ENCODE results near the gene AGPAT4.
"Not testable (repeated sequence)": the region's sequence is repeated elsewhere in the genome, so short reads cannot be mapped to it uniquely, and the experiment has no call there.

Gene AGPAT4

DNA sequence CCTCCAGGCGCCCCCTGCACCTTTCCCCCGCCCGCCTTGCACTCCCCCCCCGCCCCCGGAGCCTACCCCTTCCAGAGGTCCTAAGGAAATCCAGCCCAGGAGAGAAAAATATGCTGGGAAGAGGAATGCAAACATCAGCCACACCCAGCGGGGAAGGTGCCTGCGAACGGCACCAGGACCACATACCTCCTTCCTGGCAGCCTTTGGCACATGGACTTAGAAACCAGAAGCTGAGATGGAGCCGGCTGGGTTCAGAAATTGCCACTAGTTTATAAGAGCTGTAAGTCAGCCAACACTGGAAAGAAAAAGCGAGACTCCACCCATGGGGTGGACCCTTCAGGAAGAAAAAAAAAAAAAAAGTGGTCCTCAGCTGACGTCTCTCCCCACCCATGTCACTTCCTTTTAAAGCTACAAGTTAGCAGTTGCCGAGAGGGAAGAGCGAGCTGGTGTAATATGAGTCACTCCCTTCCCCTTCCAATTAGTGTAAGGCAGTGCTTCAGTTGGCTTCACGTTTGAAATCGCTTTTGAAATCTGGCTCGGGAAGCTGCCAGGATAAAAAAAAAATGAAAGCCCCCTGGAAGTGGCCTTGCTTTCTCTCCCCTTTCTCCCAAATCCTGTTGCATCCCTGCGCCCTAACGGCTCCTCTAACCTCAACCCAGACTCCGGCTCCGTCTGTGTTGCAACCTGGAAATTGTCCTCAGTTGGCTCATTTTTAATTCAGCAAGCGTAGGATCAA lies at the start of gene AGPAT4:
Gene AGPAT4, minus strand, starts transcription at position 310 of the 736 bp plus-strand sequence. CDS start 41,848 bp downstream, outside the sequence.
- peak; percentile 52 for DNase-seq (ENCODE audit: low read depth)

GRCh38 chr6:161319231-161319630 lies 45.4 kb upstream of the AGPAT4 start:
- DNase-seq (ENCODE audit: low read depth): no peak

- DNase-seq (ENCODE audit: low read depth): no peak
These were observed 44.6 kb upstream of the AGPAT4 start for GRCh38 chr6:161318456-161318855.

DNA sequence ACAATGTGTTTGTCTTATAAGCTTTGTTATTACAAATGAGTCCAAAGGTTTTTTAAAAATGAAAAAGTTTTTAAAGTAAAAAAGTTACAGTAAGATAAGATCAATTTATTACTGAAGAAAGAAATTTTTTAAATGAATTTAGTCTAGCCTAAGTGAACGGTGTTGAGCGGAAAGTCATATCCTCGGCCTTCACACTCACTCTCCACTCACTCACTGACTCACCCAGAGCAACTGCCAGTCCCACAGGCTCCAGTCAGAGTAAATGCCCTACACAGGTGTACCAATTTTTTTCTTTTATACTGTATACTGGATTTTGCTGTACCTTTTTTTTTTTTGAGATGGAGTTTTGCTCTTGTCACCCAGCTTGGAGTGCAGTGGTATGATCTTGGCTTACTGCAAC lies 42.7 kb upstream of the AGPAT4 start:
- no peak for DNase-seq (ENCODE audit: low read depth)

- DNase-seq (ENCODE audit: low read depth): not testable (repeated sequence)
These were observed 41.5 kb upstream of the AGPAT4 start for GRCh38 chr6:161315246-161315917.

DNA sequence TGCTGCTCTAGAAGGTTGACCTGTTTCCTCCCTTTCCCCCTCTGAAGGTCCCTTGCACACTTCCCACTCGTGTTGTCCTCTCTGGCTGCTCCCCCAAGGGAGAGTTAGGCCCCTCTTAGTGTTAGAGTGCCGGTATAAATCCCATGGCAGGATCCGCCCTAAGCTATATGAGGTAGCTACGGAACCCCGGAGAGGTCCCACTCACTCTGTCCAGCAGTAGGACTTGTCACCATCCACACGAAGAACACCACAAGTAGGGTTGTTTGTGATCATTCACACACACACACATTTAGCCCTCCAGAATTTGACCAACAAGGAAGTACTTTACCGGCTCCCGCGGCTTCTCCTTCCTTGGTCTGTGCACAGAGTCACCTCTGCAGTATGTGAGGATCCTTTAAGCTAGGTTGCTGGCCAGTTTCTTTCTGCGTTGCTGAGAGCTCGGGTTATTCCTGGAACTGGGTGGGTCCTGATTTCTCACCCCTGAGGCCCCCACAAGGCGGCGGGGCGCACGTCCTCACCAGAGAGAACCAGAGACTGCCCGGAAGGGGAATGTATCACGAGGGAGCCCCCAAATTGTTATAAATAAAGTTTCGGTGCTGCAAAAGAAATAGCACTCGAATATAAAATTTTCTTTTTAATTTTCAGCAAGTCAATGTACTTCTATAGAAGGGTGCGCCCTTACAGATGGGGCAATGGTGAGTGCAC lies 40.8 kb upstream of the AGPAT4 start:
- not testable (repeated sequence) for DNase-seq (ENCODE audit: low read depth)

DNA sequence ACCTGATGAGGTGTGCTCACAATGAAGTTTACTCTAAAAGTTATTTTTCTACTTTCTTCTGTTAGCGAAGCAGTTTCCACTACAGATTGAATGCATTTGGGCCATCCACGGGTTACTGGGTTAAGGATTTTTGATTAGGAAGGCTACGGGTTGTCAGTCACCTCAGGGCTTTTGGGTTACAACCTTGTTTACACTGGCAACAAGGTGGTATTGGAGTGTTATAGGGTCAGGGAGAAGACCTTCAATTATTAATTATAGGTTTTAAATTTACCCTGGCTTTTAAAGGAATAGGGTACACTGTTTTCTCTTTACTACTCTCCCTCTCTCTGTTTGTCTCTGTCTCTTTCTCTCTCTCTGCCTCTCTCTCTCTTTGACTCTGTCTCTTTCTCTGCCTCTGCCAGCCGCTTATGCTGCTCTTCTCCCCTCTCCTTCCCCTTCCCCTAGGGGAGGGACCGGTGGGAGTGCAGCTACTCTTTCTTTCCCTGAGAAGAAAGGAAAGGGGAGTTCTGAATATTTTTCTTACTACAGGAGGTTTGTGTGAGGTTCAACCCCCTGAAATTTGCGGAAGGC lies 40.2 kb upstream of the AGPAT4 start:
- DNase-seq (ENCODE audit: low read depth): no peak

DNA sequence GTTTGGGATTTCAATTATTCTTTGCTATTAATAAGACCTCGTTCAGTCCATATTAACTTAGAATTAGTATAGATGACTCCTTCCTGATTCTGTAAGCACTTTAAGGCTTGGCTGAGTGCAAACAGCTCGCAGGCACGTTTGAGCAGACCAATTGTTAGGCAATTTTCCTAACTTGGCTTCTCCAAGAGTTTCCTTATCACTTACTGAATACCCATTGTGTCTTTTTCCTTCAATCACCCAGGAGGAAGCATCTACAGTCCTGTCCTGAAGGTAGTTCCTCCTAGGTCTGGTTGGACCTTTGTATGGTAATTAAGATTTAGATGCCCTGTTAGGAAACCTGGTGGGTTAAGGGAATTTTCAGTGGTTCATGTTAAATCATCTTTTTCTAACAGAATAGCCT lies 39.6 kb upstream of the AGPAT4 start:
- DNase-seq (ENCODE audit: low read depth): not testable (repeated sequence)

- not testable (repeated sequence) for DNase-seq (ENCODE audit: low read depth)
These were observed 35.9 kb upstream of the AGPAT4 start for GRCh38 chr6:161309774-161310173.

- DNase-seq (ENCODE audit: low read depth): no peak
These were observed 34.3 kb upstream of the AGPAT4 start for GRCh38 chr6:161308075-161308655.

DNA sequence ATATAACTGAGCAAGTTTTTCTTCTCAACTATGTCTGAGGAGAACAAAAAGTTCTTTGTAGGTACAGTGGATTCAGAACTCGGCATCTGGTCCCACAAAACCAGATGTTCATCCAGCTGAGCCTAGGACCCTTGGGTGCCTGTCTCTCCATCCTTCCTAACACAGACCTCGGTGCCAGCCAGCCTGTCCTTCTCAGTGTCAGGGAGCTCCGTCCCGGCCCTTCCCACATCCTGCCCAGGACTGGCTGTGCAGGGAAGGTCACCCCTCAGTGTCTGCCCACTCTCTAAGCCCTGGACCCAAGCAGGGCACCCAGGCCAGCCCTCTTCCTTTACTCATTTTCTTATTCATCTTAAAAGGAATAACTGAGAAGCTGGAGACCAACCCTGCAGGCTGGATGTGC lies 32.0 kb upstream of the AGPAT4 start:
- DNase-seq (ENCODE audit: low read depth): no peak

DNA sequence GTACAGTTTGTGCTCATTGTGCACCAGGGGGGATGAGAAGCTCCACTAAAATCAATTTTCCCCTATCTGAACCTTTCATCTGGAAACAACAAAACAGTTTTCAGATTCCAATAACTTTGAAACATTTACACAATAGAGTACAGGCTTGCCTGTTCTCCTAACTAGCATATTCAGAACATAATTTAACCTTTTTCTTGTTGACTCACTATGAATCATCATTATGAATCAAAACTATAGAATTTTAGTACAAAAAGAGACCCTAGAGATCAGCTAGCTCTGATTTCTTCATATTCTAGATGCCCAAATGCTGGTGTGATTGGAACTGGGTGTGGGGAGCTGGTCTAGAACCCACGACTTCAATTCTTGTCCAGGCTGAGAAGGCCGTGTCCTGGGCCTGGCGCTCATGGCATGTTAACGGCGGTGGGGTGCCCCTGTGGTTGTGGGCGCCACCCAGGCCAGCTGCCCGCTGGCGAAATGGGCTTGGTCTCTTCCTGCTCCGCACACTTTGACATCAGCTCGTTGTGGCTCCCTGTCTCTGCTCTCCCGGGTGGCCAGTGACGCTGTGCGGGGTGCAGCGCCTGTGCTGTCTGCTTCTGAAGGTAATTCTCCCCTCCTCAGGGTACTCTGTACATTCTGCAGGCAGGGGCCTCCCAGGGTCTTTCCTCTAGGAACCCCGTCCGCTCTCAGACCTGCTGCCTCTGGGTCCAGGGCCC lies 29.9 kb upstream of the AGPAT4 start:
- no peak for DNase-seq (ENCODE audit: low read depth)

GRCh38 chr6:161302949-161303348 lies 29.1 kb upstream of the AGPAT4 start:
- DNase-seq (ENCODE audit: low read depth): no peak

DNA sequence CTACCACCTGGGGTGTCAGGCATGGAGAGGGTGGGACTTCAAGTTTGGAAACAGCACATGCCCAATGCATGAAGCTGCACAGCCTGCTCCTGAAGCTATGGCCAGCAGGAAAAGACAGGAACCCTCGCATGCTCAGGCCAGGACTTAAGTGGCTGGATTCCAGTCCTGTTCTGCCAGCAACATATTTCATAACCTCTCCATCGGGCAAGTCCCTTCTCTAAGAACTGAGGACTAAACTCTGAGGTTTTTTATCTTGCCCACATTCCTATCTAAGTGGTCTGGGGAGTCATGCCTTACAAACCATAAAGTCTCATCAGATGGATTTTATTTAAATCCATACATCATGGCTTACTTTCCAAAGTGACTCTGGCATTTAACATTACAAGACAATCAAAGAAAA lies 27.5 kb upstream of the AGPAT4 start:
- no peak for DNase-seq (ENCODE audit: low read depth)

GRCh38 chr6:161300823-161301222 lies 27.0 kb upstream of the AGPAT4 start:
- no peak for DNase-seq (ENCODE audit: low read depth)

GRCh38 chr6:161299726-161300125 lies 25.9 kb upstream of the AGPAT4 start:
- DNase-seq (ENCODE audit: low read depth): no peak

DNA sequence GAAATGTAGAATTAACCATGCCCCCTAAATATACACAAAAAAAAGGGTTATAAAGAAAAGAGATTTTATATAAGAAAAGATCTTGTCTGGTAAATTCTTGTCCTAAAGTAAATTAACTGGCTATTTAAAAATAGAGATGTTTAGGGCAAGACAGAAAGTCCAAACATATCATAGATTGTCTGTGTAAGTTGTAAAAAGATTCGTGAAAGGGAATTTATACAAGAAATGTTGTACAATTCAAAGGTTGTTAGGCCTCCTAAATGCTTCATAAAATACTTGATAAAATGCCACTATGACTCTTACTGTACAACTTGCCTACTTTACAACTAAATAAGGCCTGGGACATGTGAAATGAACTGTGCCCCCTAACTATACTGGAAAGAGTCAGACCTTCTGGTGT lies 21.9 kb upstream of the AGPAT4 start:
- no peak for DNase-seq (ENCODE audit: low read depth)

DNA sequence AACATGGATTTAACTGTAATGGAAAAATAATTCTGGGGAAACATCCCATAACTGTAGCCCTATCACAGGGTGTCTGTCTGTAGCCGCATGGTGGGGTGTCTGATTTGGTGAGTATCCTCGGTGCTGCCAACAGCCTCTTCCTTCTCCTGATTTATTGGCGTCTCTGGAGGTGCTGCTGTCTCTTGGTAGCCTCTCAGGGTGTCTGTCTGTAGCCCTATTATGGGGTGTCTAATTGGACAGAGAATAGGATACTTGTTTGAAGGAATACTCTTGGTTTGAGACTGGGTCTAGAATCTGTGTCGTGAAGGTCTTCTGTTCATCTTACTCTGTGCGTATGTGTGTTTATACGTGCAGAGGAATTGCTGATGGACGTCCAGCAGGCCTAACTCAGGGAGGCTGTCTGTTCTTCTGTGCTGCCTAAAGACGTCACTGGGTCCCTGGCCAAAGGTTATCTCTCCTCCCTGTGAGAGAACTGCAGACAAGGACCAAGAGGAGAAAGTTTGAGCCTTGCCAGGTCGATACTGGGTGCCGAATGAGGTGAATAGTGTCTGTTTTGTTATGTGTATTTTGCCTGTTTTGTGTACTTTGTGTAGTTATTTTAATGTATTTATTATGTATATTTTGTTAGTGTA lies 18.9 kb upstream of the AGPAT4 start:
- DNase-seq (ENCODE audit: low read depth): no peak

- no peak for DNase-seq (ENCODE audit: low read depth)
These were observed 18.3 kb upstream of the AGPAT4 start for GRCh38 chr6:161292145-161292544.

GRCh38 chr6:161290751-161291150 lies 16.9 kb upstream of the AGPAT4 start:
- no peak for DNase-seq (ENCODE audit: low read depth)

GRCh38 chr6:161284653-161285052 lies 10.8 kb upstream of the AGPAT4 start:
- no peak for DNase-seq (ENCODE audit: low read depth)

Measured in activated T-cell treated with anti-CD3 and anti-CD28 coated beads for 24 hours (primary cell).